Measurements from ENCODE around the gene ZNF732.

ZNF732 gene

GRCh38 chr4:335515-335914 lies 30.2 kb upstream of the ZNF732 start:
- TF ChIP-seq CTCF (IDR thresholded peaks at IDR 0.05) = no peak

GRCh38 chr4:328729-329128 lies 23.5 kb upstream of the ZNF732 start:
- no peak for TF ChIP-seq CTCF (IDR thresholded peaks at IDR 0.05)

GRCh38 chr4:314296-314903 lies 9.1 kb upstream of the ZNF732 start:
- TF ChIP-seq CTCF (IDR thresholded peaks at IDR 0.05) = no peak

- TF ChIP-seq CTCF (IDR thresholded peaks at IDR 0.05) = no peak
Measured at GRCh38 chr4:309807-310206, 4.5 kb upstream of the ZNF732 start.

GRCh38 chr4:306551-306961 lies 1.3 kb upstream of the ZNF732 start:
- no peak for TF ChIP-seq CTCF (IDR thresholded peaks at IDR 0.05)

GRCh38 chr4:302381-302780 lies 2.9 kb downstream of the ZNF732 start:
- no peak for TF ChIP-seq CTCF (IDR thresholded peaks at IDR 0.05)

- no peak for TF ChIP-seq CTCF (IDR thresholded peaks at IDR 0.05)
Measured at GRCh38 chr4:294732-295131, 10.5 kb downstream of the ZNF732 start.

- no peak for TF ChIP-seq CTCF (IDR thresholded peaks at IDR 0.05)
Measured at GRCh38 chr4:288891-289290, 16.4 kb downstream of the ZNF732 start.

Measured in LNCAP (cell line).